PC-3 (cell line): Measurements from ENCODE around the gene NEDD4.

Experiments
- CTCF ChIP-seq: fragments of 300-600 bp; sonication (generic); conservative IDR thresholded peaks from 2 replicates; pipeline ENCODE4 v1.5.1; 2017; ENCODE audit warnings: antibody characterized with exemption, low read depth, mild to moderate bottlenecking, low read length
- EZH2 ChIP-seq: fragments of 300-600 bp; sonication (generic); IDR thresholded peaks from one replicate; pipeline ENCODE4 v1.6.1; 2017; ENCODE audit warnings: antibody characterized with exemption, mild to moderate bottlenecking, low read length; ENCODE audit not compliant: unreplicated experiment
- EZH2phosphoT487 ChIP-seq: fragments of 300-600 bp; sonication (generic); IDR thresholded peaks from 2 replicates; pipeline ENCODE4 v1.6.1; 2018; ENCODE audit warnings: mild to moderate bottlenecking, antibody characterized with exemption, low read length, borderline replicate concordance

DNA sequence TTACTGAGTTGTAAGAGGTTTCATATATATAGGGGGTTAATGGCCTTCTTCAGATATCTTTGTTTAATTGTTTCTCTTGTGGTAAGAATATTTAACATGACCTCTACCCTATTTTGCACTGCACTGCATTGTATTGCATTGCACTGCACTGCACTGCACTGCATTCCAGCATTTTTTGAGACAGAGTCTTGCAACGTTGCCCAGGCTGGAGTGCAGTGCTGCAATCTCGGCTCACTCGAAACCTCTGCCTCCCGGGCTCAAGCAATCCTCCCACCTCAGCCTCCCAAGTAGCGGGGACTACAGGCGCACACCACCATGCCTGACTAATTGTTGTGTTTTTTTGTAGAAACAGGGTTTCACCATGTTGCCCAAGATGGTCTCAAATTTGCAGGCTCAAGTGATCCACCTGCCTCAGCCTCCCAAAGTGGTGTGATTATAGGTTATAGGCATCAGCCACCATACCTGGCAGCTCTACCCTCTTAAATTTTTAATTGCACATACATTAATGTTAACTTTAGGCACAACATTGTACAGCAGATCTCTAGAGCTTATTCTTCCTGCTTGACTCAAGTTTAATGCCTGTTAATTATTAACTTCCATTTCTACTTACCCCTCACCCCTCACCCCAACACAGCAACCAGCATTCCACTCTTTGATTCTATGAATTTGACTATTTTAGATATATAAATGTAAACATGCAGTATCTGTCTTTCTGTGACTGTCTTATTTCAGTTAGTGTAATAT lies 38.4 kb downstream of the NEDD4 start:
- no peak for TF ChIP-seq EZH2
- no peak for TF ChIP-seq CTCF
- TF ChIP-seq EZH2phosphoT487 = no peak
